Measurements from ENCODE around the gene DNAJC25.

- TF ChIP-seq, protein P1, sequence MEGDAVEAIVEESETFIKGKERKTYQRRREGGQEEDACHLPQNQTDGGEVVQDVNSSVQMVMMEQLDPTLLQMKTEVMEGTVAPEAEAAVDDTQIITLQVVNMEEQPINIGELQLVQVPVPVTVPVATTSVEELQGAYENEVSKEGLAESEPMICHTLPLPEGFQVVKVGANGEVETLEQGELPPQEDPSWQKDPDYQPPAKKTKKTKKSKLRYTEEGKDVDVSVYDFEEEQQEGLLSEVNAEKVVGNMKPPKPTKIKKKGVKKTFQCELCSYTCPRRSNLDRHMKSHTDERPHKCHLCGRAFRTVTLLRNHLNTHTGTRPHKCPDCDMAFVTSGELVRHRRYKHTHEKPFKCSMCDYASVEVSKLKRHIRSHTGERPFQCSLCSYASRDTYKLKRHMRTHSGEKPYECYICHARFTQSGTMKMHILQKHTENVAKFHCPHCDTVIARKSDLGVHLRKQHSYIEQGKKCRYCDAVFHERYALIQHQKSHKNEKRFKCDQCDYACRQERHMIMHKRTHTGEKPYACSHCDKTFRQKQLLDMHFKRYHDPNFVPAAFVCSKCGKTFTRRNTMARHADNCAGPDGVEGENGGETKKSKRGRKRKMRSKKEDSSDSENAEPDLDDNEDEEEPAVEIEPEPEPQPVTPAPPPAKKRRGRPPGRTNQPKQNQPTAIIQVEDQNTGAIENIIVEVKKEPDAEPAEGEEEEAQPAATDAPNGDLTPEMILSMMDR (IDR thresholded peaks at IDR 0.05), result no peak
- TF ChIP-seq POLR2A (IDR thresholded peaks at IDR 0.05), result no peak
Measured at GRCh38 chr9:111627260-111627963, 3.7 kb upstream of the DNAJC25 start.
